ENCODE data around the gene RETREG2.

Gene RETREG2, protein sequence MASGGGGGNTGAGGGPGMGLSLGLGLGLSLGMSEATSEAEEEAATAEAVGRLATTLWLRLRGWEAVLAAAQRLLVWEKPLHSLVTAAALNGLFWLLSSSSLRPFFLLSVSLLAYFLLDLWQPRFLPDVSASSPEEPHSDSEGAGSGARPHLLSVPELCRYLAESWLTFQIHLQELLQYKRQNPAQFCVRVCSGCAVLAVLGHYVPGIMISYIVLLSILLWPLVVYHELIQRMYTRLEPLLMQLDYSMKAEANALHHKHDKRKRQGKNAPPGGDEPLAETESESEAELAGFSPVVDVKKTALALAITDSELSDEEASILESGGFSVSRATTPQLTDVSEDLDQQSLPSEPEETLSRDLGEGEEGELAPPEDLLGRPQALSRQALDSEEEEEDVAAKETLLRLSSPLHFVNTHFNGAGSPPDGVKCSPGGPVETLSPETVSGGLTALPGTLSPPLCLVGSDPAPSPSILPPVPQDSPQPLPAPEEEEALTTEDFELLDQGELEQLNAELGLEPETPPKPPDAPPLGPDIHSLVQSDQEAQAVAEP

DNA sequence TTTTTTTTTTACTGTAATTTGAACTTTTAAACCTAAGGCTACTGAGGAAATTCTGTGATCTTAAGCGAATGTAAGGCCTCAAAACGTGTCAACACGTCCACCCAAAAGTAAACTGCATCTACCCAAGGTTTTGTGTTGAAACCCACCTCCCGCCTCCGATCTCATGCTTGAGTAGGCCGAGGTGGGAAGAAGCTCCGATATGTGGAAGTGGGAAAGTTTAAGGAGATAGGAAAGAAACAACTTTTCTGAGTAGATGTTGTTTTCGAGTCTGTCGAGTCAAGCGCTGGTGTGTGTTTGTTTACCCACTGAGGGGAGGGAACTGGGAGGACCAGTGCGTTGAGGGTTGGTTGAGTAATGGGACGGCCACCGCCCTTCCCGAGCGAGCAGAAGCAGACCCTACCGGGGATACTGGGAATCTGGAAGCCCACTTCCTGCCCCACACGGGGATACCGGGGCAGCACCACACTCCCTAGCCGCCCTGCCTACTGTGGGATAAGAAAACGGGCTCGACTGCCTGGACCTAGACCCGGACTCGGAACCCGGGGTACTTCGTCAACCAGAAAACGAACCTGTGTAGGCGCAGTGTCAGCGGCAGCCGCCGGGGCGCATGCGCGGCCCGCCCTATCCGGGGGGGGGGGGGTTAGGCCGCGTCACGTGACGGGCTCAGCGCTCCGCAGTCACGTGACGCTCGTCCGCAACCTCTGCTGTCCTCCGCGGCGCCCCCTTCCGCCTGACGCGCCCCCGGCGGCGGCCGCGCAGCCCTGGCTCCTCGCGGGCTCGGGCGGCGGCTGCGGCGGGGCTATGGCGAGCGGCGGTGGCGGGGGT is at the start of gene RETREG2:
Gene RETREG2, plus strand, starts transcription at position 724 of the 825 bp plus-strand sequence. Its CDS starts 78 bp downstream, at position 802.
- DNase-seq (ENCODE audit: low spot score): peak; percentile 93

DNA sequence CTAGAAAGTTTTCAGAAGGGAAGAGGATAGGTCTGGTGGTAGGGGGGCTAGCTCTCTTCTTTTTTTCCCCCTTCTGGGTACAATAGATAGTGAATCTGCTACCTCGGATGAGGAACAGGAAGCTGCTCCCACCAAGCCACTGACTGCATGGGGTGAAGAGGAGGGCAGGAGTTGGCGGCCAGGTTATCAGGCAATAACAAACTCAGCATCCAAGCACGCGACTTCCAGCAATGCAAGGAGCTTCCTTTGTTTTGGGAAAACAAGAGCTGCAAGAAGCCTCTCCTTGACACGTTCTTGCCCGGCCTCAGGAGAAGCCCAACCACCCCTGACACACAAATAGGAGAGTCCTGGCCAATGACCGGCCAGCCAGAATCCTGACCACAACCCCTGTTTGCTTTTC is 49.7 kb upstream of the RETREG2 start:
- no peak for DNase-seq (ENCODE audit: low spot score)

DNA sequence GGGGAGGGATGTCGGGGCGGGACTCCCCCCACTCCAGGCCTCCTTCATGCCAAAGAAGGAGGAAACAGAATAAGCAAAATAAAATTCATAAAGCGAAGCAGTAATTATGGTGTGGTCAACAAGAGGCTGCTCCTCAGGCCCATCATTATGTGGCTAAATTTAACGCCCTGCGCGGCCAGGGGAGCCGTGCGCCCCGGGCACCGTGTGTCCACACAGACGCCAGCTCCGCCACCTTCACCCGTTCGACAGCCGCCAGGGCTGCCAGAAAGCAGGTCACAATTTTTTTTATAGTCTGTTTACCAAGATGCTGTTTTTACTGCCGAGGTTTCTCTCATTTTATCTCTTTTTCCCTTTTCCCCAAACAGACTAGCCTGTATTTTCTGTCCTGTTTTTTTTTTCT is 48.5 kb upstream of the RETREG2 start:
- no peak for DNase-seq (ENCODE audit: low spot score)

DNA sequence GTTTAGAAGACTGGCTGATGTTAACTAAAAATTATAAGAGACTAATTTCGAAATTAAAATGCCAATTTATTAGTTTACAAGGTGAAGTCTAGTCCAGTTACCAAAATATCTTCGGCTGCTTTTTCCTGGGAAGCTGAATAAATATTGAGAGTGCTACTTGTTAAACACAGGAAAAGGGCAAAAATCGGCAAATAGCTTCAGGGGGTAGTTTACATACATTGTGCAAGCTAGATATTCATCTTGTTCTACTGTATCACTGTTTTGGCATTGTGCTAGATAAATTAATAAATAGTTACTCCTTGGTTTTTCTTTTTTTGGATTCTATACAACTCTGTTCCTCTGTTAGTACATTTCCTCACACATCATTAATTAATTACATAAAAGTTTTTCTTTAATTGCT is 46.7 kb upstream of the RETREG2 start:
- no peak for DNase-seq (ENCODE audit: low spot score)

DNA sequence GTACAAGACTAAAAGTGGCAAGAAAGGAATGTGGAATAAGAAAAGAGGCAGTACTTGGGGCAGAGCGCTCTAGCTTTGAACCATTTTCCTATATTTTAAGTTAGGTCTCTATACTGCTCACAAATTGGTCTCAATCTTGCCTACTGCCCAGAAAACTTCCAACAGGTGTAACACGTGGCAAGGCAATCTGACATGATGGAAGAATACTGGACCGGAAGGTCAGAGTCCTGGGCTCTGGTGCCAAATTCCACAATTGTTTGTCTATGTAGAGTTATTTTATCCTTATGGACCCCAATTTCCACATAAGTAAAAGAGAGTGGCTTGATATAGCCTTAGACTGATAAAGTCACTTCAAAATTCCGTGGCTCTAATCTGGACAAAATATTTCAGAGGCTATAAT is 46.3 kb upstream of the RETREG2 start:
- DNase-seq (ENCODE audit: low spot score): no peak

DNA sequence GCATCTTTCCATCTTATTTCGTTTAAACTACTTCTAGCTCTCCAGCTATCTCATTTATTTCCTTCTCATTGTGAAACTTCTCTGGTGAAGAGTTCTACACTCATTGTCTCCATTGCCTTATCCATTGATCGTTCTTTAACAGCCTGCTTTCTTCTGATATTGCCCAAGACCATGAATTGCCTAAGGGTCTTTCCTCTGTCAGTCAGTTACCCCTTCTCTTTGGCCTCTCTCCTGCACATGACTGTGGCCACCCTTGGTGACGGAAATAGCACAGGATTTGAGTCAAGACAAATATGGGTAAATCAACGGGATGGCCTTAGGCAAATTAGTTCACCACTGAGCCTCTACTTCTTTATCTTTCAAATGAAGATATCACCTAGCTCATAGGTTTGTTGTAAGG is 44.1 kb upstream of the RETREG2 start:
- no peak for DNase-seq (ENCODE audit: low spot score)

DNA sequence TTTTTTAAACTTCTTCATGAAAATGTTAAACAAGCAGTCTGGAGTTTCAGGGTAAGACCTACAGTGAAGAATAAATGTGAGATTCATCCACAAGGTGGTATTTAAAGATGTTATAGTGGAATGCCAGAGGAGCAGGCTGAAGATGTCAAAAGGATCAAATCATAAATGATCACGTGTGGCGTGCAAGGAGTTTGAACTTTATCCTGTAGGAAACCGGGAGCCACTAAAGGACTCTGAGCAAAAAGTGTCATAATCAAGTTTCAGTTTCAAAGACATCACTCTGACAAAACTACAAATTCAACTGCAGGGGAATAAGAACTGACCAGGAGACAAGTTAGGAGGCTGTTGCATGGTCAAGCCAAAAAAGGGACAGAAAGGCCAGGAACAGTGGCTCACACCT is 37.4 kb upstream of the RETREG2 start:
- DNase-seq (ENCODE audit: low spot score): no peak

DNA sequence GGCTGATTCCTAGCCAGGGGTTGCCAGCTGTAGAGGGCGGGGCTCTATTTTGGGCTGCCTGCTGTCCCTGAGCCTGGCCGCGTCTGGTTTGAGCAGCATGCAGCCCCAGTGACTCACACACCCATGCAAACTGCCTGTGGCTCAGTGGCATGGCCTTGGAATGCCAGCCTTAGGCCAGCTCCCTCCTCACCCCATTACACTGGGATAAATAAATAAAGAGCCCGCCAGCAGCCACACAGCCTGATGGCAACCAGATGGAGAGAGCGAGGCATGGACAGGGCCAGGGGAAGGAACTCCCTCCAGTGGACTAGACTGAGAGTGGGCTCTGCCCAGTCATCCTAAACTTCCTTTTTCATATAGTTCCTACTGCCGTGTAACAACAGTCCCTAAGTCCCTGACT is 35.7 kb upstream of the RETREG2 start:
- DNase-seq (ENCODE audit: low spot score): no peak

DNA sequence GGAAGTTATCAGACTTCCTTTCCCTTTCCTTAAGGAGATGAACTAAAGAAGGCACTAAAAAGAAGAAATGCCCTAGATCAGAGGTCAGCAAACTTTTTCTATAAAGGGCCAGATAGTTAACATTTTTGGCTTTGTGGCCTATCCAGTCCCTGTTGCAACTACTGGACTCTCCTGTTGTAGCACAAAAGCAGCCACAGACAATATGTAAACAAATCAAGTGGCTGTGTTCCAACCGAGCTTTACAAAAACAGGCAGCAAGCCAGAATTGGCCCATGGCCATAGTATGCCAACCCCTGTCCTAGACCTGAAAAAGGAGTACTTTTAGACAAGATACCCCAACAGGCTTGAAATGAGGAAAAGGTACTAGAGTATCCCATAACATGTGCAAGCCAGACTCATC is 28.4 kb upstream of the RETREG2 start:
- DNase-seq (ENCODE audit: low spot score): no peak

DNA sequence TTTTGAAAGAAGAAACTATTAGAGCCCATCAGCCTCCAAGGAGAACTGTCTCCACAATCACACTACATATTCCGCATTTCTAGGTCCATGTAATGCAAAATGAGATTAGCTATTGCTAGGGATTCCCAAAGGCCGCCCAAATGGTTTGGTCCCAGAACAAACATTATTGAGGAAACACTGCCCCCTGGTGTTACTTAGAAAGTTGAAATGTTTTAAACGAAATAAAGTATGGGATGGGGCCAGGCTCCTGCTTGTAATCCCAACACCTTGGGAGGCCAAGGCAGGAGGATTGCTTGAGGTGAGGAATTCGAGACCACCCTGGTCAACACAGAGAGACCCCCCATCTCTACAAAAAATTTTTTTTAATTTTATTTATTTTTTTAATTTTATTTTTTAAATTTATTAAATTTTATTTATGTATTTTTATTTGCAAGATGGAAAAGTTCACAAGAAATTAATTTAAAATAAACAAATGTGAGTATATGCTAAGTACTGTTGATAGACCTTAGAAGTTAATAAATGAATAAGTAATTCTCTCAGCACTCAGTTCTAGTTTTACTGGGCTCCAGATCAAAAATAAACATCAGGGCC is 22.9 kb upstream of the RETREG2 start:
- DNase-seq (ENCODE audit: low spot score): peak; percentile 66

DNA sequence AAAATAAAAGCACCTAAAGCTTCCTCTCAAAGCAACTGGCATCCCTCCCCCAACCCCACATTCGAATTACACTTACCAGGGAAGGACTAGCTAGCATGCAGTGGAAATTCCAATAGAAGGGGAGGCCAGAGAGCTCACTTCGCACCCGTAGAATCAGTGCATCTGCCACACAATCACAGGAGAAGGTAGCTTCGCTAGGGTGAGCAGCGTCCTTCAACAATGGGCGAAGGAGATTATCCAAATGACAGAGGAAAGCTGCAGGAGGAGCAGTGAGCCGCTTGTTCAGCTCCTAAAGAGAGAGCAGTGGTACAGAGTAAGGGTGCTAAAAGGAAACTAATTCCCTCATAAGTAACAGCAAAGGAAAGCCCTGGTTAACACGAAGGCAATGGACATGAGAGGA is 20.7 kb upstream of the RETREG2 start:
- no peak for DNase-seq (ENCODE audit: low spot score)

DNA sequence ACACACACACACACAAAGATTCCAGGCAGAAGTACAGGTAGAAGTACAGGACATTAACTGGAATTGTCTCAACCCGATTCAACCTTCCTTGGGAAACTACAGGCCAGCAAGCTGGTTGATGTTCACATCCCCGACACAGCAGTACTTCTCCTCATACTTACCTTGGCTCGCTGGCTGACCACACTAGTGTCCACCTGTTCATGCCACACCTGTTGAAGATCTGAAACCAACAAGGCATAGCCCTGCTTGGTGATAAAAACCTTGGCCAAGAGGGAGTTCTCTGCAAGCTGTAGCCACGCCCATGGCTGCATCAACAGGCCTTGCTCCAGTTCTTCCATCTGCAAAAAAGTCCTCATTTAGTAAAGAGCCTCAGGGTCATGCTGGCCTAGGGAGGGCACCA is 20.1 kb upstream of the RETREG2 start:
- DNase-seq (ENCODE audit: low spot score): no peak

DNA sequence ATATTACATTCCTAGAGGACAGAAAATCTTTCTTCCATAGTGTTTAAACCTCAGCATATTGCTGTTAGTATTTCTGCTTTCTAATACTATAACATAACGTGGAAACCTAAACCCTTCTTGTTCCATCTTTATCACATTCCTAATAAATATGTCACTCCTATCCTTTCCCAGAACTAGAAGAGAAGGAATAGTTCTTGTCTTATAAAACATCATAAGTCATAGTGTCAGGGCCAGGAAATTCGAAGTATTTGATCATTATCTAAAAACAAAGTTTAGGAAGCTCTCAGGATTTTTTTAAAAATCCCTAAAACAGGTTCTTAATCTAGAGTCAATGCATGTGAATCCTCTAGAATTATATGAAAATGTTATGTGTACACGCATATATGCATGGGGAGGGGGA is 19.5 kb upstream of the RETREG2 start:
- DNase-seq (ENCODE audit: low spot score): no peak

DNA sequence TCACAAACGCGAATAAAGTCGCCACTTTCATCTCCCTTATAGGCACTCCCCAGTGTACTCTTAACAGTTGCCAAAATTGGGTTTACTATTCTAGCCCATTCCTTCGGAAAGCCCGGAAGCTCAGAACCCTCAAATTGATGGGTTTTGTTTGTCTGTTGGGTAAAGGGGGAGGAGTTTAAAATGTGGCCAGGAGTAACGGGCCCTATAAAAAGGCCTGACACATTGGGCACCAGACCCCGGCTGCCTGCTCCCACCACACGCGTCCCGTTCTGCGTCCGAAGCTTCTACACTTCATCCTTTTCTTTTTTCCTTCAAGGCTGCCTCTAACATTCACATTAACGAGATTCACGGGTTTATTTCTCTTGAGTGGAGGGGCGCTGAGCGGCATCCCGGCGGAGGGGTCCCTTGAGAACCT is 18.3 kb upstream of the RETREG2 start:
- no peak for DNase-seq (ENCODE audit: low spot score)

DNA sequence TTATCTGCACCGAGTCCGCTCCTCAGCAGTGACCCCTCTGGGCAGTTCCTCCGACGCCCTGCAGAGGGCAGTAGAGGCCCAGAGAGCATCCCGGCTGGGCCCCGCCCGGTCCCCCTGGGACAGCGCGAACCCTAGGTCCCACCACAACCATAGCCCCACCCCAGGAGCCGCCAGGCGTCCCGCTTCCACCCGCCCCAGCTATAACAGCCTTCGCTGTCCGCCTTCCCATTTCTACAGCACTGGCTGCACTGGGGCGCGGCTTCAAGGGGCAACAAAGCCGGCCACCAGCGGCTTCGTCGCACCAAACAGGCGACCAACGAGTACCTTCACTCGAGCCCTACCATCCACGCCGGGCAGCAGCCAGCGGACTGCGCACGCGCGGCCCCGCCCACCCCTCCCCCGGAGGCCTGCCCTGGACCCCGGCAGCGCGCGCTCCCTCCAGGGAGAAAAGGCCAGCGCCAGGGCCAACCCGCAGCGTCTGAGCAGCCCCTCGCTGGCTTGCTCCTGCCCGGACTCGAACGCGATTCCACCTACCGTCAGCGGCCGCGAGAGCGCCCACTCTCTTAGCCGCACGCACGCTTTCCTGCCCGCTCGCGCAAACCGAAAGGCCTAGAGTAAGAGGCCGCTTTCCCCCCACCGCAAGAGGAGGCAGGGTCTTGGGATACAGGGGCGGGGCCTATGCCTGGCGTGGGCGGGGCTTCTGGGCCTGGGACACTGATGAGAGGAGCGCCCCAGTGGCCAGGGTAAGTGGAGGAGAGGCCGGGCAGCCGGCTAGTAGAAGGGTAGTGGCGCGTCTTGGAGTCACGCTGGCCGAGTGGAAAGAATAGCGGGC is 17.7 kb upstream of the RETREG2 start, which contains the start of gene NHEJ1:
Gene NHEJ1, minus strand, starts transcription at position 630 of the 832 bp plus-strand sequence. CDS start 2,453 bp downstream, outside the sequence.
- peak; percentile 95 for DNase-seq (ENCODE audit: low spot score)

DNA sequence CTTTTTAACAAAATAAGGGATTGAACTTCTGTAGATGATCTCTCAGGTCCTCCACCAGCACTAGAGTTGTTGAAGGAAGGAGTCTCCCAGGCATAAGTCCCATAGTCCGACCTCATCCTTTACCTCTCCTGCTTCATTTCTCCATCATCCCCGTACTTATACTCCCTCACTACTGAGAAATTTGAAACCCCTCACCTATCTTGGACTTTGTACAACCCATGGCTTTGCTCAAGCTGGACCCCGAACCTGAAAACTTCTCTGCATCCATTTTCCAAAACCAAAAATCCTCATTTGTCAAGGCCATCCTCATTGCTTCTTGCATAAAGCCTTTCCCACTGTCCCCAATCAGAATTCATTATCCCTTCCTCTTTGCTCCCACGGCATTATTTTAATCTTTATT is 17.0 kb upstream of the RETREG2 start:
- no peak for DNase-seq (ENCODE audit: low spot score)

DNA sequence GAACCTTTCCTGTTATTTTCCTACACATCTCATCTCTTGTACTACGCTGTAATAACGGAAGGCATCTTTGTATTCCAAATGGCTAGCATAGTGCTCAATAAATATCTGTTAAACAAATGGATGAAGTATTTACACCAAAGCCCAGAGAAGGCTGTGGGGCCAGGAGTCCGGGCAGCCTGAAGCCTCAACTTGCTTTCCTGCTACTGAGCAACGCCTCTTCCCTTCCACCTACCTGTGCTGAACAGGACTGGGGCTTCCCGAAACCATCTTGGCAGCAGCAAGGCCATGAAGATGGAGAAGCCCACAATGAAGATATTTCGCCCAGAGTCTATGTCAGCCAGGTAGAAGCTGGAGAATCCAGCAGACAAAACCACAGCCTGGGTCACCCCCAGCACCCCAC is 14.9 kb upstream of the RETREG2 start:
- no peak for DNase-seq (ENCODE audit: low spot score)

DNA sequence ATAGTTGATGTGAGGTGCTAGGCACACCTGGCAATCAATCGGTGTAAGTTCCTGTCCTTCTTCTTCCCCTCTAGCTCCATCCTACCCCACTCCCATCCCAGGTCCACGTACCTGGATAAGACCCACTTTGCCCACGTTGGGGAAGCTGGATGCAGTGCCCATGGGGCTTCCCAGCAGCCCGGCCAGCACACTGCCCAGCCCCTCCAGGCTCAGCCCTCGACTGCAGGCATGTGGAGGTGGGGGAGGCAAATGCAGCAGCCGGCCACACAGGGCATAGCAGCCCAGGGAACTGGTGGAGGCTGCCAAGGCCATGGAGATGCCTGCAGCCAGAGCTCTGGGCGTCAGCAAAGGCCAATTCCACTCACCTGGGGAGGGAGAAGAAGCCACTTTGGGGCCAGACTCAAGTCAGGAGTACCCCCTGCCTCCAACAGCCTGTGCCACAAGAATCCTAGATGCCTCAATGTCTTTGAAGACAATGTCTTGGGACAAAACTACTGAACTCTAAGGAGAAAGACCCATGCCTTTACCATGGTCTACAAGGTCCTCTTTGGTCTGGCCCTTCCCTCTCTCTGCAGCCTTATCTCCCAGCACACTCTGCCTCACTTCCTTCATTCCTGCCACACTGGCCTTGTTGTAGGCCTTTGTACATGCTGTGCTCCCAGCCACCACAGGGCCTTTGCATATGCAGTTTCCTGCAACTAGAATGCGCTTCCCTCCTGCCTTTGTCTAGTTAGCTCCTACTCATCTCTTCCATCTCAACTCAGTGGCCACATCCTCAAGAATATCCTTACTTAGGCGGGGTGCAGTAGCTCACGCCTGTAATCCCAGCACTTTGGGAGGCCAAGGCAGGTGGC is 12.8 kb upstream of the RETREG2 start:
- DNase-seq (ENCODE audit: low spot score): no peak

DNA sequence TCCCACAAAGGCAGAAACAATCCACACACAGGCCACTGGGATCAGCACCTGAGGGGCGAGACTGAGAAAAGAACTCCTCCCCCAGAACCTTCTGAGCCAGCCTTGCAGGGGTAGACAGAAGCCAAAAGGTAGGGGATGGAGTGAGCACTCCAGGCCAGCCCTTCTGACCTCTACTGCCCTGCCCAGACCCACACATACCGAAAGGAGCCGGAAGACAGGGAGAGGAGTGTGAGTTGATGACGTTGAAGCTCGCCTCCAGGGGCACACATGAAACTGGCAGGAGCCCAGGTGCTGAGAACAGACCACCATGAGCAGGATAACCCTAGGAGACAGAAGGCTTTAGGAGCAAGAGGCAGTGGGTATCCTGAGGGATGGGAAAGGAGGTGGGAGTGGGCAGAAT is 10.1 kb upstream of the RETREG2 start:
- no peak for DNase-seq (ENCODE audit: low spot score)

DNA sequence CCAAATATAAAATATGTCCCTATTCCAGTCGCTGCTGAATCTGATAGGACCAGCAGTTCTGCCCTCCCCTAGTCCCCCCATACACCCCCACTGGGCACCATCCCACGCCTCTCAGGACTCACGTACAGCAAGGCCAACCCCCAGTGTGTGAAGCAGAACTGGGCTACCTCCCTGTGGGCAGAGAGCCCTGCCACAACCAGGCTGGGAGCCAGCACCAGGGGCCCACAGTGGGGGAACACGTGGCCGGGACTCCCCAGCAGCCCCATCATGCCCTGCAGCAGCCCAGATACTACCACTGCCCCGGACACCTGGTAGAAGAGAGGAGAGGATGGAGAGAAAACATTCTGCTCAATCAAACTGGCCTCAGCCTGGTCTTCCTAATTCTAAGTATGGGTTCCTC is 9.5 kb upstream of the RETREG2 start:
- DNase-seq (ENCODE audit: low spot score): no peak

DNA sequence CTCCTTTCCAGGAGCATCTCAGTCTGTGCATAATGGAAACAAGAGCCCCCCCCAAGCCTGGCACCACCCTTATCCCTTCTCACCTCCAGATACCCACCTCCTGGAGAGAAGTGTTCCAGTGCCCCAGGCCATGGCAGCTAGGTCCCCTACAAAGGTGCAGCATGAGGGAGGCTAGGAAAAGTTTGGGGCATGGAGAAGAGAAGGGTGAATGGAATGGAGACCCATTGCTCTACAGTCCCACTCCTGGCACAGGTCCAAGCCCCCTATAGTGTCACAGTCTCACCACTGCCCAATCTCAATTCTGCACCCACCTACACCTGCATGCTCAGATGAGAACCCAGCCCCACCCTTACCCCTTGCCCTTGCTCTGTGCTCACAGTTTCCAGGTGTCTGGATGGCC is 9.1 kb upstream of the RETREG2 start:
- DNase-seq (ENCODE audit: low spot score): no peak
